A549 (cell line): ENCODE results near the gene AAMP. TPM values are rescaled to one million over a fixed set of nuclear protein-coding genes. Genes with fewer than 3 reads are reported as not detected.

Experiments used
- ATAC-seq, 2 experiments: fragments of 200-7000 bp in 1 of 2; fragments of >200 bp in 1 of 2; cut with Nextera tagmentation in 1 of 2; cut with Tn5 transposase in 1 of 2; 3 replicates each; pipeline versions ENCODE4 v1.8.0 to v1.9.1; 2018 to 2020; ENCODE audit warnings: mild to moderate bottlenecking in 1 of 2, moderate library complexity in 1 of 2
- CTCF ChIA-PET: fragments of 300-600 bp; sonication (Branson Sonifier 250); formaldehyde crosslinking; extraction: SDS; loops from one replicate; lab custom pipeline; 2021; ENCODE audit warnings: antibody characterized with exemption, inconsistent platforms; lab: Yijun Ruan, JAX
- POLR2A ChIA-PET: fragments of 350-600 bp; formaldehyde crosslinking; extraction: SDS; loops from one replicate; lab custom pipeline; 2021; ENCODE audit warnings: antibody characterized with exemption, inconsistent platforms; lab: Yijun Ruan, JAX
- DNase-seq, 2 experiments: peaks; one replicate each; pipeline versions ENCODE4 v3.0.0 to v3.0.0-alpha.2; 2011 to 2016; ENCODE audit warnings: low read depth in 1 of 2, low spot score in 1 of 2
- FAIRE-seq: peaks from 2 replicates; lab custom pipeline; 2011; peaks lifted over from hg19 to GRCh38; lab: Jason Lieb, UNC
- H3K27ac ChIP-seq, 2 experiments: fragments of >200 bp; sonication (Bioruptor Twin); formaldehyde crosslinking; 3 replicates each; pipeline ENCODE4 v1.5.1; 2016 to 2017
- H3K4me1 ChIP-seq: fragments of >200 bp; sonication (Bioruptor Twin); formaldehyde crosslinking; 3 replicates; pipeline ENCODE4 v1.6.1; 2016
- H3K4me2 ChIP-seq: fragments of >200 bp; sonication (Bioruptor Twin); formaldehyde crosslinking; 3 replicates; pipeline ENCODE4 v1.6.1; 2016
- H3K4me3 ChIP-seq: fragments of >200 bp; sonication (Bioruptor Twin); formaldehyde crosslinking; 3 replicates; pipeline ENCODE4 v1.5.1; 2016
- H3K9me3 ChIP-seq: fragments of >200 bp; sonication (Bioruptor Twin); formaldehyde crosslinking; 3 replicates; pipeline ENCODE4 v1.6.1; 2016
- BHLHE40 ChIP-seq: IDR thresholded peaks from 2 replicates; pipeline ENCODE4 v1.6.1; 2012; ENCODE audit warnings: low read depth, low read length, inconsistent platforms
- CBX8 ChIP-seq: fragments of 200-600 bp; sonication (generic); IDR thresholded peaks from 2 replicates; pipeline ENCODE4 v1.6.1; 2016
- CHD2 ChIP-seq: fragments of 150-350 bp; IDR thresholded peaks from 2 replicates; pipeline ENCODE4 v1.6.1; 2014; ENCODE audit warnings: low read length; ENCODE audit not compliant: partially characterized antibody
- CHD4 ChIP-seq: fragments of 200-600 bp; sonication (generic); IDR thresholded peaks from 2 replicates; pipeline ENCODE4 v1.6.1; 2016; ENCODE audit warnings: antibody characterized with exemption, mild to moderate bottlenecking, borderline replicate concordance
- EP300 ChIP-seq, 2 experiments: fragments of >200 bp; sonication (Bioruptor Twin); formaldehyde crosslinking; IDR thresholded peaks; 2 replicates in 1 of 2; 3 replicates in 1 of 2; pipeline ENCODE4 v1.6.1; 2016 to 2017
- ESRRA ChIP-seq: fragments of 150-350 bp; IDR thresholded peaks from 2 replicates; pipeline ENCODE4 v1.6.1; 2014; ENCODE audit warnings: mild to moderate bottlenecking, low read length, borderline replicate concordance
- FOSL2 ChIP-seq, 2 experiments: fragments of 450-650 bp in 1 of 2; fragments of >200 bp in 1 of 2; sonication (Bioruptor Twin) in 1 of 2; formaldehyde crosslinking; IDR thresholded peaks; 2 replicates each; pipeline versions ENCODE4 v1.5.0 to v1.6.1; 2016 to 2020; ENCODE audit warnings: mild to moderate bottlenecking in 1 of 2, moderate library complexity in 1 of 2
- FOXS1 ChIP-seq: fragments of 250-450 bp; sonication (Bioruptor Pico); IDR thresholded peaks from 2 replicates; pipeline ENCODE4 v1.5.0; 2020; ENCODE audit warnings: mild to moderate bottlenecking, moderate library complexity
- HEYL ChIP-seq: fragments of 250-450 bp; sonication (Bioruptor Pico); IDR thresholded peaks from 2 replicates; pipeline ENCODE4 v1.8.0; 2021; ENCODE audit warnings: mild to moderate bottlenecking, moderate library complexity
- HOXB13 ChIP-seq: fragments of 250-450 bp; sonication (Bioruptor Pico); IDR thresholded peaks from 2 replicates; pipeline ENCODE4 v1.5.0; 2020; ENCODE audit warnings: low read depth, mild to moderate bottlenecking, moderate library complexity
- JUNB ChIP-seq: fragments of >200 bp; sonication (Bioruptor Twin); formaldehyde crosslinking; IDR thresholded peaks from 2 replicates; pipeline ENCODE4 v1.6.1; 2016
- MAZ ChIP-seq: fragments of 150-350 bp; IDR thresholded peaks from 2 replicates; pipeline ENCODE4 v1.6.1; 2014; ENCODE audit warnings: antibody characterized with exemption, low read depth, low read length, borderline replicate concordance
- MYC ChIP-seq: IDR thresholded peaks from 2 replicates; pipeline ENCODE4 v1.6.1; 2012; ENCODE audit warnings: mild to moderate bottlenecking, inconsistent platforms, low read length, improper control_type of control experiment, borderline replicate concordance
- NPAS2 ChIP-seq: fragments of 250-450 bp; sonication (Bioruptor Pico); IDR thresholded peaks from 2 replicates; pipeline ENCODE4 v1.8.0; 2022; ENCODE audit warnings: mild to moderate bottlenecking, moderate library complexity, borderline replicate concordance
- NR3C1 ChIP-seq: fragments of >200 bp; sonication (Bioruptor Twin); formaldehyde crosslinking; IDR thresholded peaks from 3 replicates; pipeline ENCODE4 v1.6.1; 2017
- RAD21 ChIP-seq, 2 experiments: fragments of >200 bp in 1 of 2; sonication (Bioruptor Twin) in 1 of 2; formaldehyde crosslinking in 1 of 2; IDR thresholded peaks in 1 of 2; conservative IDR thresholded peaks in 1 of 2; 2 replicates in 1 of 2; 3 replicates in 1 of 2; pipeline ENCODE4 v1.6.1; 2012 to 2018; ENCODE audit warnings: inconsistent platforms in 1 of 2
- RCOR1 ChIP-seq: fragments of 150-350 bp; IDR thresholded peaks from 2 replicates; pipeline ENCODE4 v1.6.1; 2014; ENCODE audit warnings: antibody characterized with exemption, low read length, low read depth
- RNF2 ChIP-seq: fragments of 200-600 bp; sonication (generic); IDR thresholded peaks from 2 replicates; pipeline ENCODE4 v1.6.1; 2016; ENCODE audit warnings: low read depth, mild to moderate bottlenecking, antibody characterized with exemption, moderate library complexity, borderline replicate concordance
- TFCP2L1 ChIP-seq: fragments of 250-450 bp; sonication (Bioruptor Pico); IDR thresholded peaks from 2 replicates; pipeline ENCODE4 v1.5.0; 2021; ENCODE audit warnings: mild to moderate bottlenecking
- TP53 ChIP-seq: fragments of 250-450 bp; sonication (Bioruptor Pico); IDR thresholded peaks from 2 replicates; pipeline ENCODE4 v1.5.0; 2021; ENCODE audit warnings: mild to moderate bottlenecking, moderate library complexity
- whole genome bisulfite sequencing: methylation state at CpG from one replicate; pipeline ENCODE4 v1.1.6; 2017; ENCODE audit errors: missing lambda C conversion rate; 5-methylcytosine and 5-hydroxymethylcytosine counted together
- polyA plus RNA-seq, 4 experiments: library from polyadenylated mRNA; depleted of rRNA in 3 of 4; stranded (reverse); fragments of >200 nt; fragmentation: RNase III in 1 of 4; extraction: RNeasy Plus Mini Kit Qiagen cat#74134 plus additional on column Dnase treatment in 1 of 4; gene quantifications; 2 replicates in 3 of 4; 3 replicates in 1 of 4; pipeline ENCODE4 v1.2.3, GENCODE V29; 2011 to 2017
- TF ChIP-seq, protein P1 (sequence below): IDR thresholded peaks from 2 replicates; pipeline ENCODE4 v1.6.1; 2012
- TF ChIP-seq, protein P2 (sequence below): fragments of 450-650 bp; IDR thresholded peaks from 2 replicates; pipeline ENCODE4 v1.6.1; 2014; ENCODE audit warnings: antibody characterized with exemption
- TF ChIP-seq, protein P3 (sequence below): fragments of 200-600 bp; sonication (generic); IDR thresholded peaks from 2 replicates; pipeline ENCODE4 v1.6.1; 2016; ENCODE audit warnings: antibody characterized with exemption, mild to moderate bottlenecking, moderate library complexity
- TF ChIP-seq, protein P4 (sequence below): fragments of >200 bp; sonication (Bioruptor Twin); formaldehyde crosslinking; IDR thresholded peaks from 3 replicates; pipeline ENCODE4 v1.5.1; 2016
- TF ChIP-seq, protein P5 (sequence below): IDR thresholded peaks from 2 replicates; pipeline ENCODE4 v1.6.1; 2012

AAMP gene
- polyA plus RNA-seq, 2 of the 4 experiments (the other 2 are of a cell fraction), result 82.0 to 173 TPM

DNA sequence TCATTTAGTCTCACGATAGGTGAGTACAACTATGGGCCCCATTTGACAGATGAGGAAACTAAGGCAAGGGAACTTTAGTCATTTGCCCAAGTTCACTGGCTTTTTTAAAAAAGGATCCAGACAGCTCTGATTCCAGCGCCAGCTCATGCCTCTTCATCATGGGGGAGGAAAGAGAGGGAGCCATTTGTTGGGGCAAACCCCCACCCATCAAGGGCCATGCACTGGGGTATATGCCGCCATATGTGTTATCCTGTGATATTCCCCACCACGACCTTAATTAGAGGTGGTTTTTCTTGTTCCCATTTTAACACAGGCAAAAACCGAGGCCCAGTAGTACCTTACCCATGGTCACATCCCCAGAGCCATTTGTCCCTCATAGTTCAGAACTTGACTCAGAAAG, 9.8 kb downstream of the AAMP start:
- WGBS, result 78% methylated on average over 5 of the region's 5 CpGs
- H3K4me2 ChIP-seq, result no peak overlapping the region
- H3K27ac ChIP-seq, result no peak overlapping the region
- H3K4me3 ChIP-seq, result no peak overlapping the region
- H3K4me1 ChIP-seq, result no peaks in the 10 kb centered on the region; the same call in 2 of the 3 replicates
- no peak for TF ChIP-seq NR3C1
- no peak for TF ChIP-seq MAZ
- TF ChIP-seq MYC, result no peak
- TF ChIP-seq FOXS1 (CRISPR knock-in tag), result no peak
- TF ChIP-seq, protein P1, sequence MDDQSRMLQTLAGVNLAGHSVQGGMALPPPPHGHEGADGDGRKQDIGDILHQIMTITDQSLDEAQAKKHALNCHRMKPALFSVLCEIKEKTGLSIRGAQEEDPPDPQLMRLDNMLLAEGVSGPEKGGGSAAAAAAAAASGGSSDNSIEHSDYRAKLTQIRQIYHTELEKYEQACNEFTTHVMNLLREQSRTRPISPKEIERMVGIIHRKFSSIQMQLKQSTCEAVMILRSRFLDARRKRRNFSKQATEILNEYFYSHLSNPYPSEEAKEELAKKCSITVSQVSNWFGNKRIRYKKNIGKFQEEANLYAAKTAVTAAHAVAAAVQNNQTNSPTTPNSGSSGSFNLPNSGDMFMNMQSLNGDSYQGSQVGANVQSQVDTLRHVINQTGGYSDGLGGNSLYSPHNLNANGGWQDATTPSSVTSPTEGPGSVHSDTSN, result no peak
- TF ChIP-seq ESRRA, result no peak
- no peak for TF ChIP-seq CHD2
- TF ChIP-seq CHD4, result no peak
- no peak for TF ChIP-seq RNF2
- TF ChIP-seq CBX8, result no peak
- TF ChIP-seq HEYL, result no peak
- TF ChIP-seq BHLHE40, result no peak
- TF ChIP-seq, protein P2, sequence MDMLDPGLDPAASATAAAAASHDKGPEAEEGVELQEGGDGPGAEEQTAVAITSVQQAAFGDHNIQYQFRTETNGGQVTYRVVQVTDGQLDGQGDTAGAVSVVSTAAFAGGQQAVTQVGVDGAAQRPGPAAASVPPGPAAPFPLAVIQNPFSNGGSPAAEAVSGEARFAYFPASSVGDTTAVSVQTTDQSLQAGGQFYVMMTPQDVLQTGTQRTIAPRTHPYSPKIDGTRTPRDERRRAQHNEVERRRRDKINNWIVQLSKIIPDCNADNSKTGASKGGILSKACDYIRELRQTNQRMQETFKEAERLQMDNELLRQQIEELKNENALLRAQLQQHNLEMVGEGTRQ, result no peak
- no peak for TF ChIP-seq JUNB
- no peak for TF ChIP-seq RCOR1
- TF ChIP-seq EP300 (IDR thresholded peaks at IDR 0.05), result no peak
- TF ChIP-seq HOXB13 (CRISPR knock-in tag), result no peak
- TF ChIP-seq FOSL2 (IDR thresholded peaks at IDR 0.05), result no peak
- no peak for TF ChIP-seq FOSL2 (CRISPR knock-in tag; IDR thresholded peaks at IDR 0.05)
- TF ChIP-seq, protein P3, sequence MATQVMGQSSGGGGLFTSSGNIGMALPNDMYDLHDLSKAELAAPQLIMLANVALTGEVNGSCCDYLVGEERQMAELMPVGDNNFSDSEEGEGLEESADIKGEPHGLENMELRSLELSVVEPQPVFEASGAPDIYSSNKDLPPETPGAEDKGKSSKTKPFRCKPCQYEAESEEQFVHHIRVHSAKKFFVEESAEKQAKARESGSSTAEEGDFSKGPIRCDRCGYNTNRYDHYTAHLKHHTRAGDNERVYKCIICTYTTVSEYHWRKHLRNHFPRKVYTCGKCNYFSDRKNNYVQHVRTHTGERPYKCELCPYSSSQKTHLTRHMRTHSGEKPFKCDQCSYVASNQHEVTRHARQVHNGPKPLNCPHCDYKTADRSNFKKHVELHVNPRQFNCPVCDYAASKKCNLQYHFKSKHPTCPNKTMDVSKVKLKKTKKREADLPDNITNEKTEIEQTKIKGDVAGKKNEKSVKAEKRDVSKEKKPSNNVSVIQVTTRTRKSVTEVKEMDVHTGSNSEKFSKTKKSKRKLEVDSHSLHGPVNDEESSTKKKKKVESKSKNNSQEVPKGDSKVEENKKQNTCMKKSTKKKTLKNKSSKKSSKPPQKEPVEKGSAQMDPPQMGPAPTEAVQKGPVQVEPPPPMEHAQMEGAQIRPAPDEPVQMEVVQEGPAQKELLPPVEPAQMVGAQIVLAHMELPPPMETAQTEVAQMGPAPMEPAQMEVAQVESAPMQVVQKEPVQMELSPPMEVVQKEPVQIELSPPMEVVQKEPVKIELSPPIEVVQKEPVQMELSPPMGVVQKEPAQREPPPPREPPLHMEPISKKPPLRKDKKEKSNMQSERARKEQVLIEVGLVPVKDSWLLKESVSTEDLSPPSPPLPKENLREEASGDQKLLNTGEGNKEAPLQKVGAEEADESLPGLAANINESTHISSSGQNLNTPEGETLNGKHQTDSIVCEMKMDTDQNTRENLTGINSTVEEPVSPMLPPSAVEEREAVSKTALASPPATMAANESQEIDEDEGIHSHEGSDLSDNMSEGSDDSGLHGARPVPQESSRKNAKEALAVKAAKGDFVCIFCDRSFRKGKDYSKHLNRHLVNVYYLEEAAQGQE, result no peak
- no peaks in the 10 kb centered on the region for H3K9me3 ChIP-seq
- FAIRE-seq, result no peak
- ATAC-seq, result no peak
- ChIA-PET POLR2A (no interaction called here), CTCF (interaction anchor here (0.5 to 1.8 kb wide), 3 partner anchors 8 to 260 kb away, joined by 3 to 4 read pairs (median 3); partner anchors contain the start of gene CATIP)
- DNase-seq, result no peak

DNA sequence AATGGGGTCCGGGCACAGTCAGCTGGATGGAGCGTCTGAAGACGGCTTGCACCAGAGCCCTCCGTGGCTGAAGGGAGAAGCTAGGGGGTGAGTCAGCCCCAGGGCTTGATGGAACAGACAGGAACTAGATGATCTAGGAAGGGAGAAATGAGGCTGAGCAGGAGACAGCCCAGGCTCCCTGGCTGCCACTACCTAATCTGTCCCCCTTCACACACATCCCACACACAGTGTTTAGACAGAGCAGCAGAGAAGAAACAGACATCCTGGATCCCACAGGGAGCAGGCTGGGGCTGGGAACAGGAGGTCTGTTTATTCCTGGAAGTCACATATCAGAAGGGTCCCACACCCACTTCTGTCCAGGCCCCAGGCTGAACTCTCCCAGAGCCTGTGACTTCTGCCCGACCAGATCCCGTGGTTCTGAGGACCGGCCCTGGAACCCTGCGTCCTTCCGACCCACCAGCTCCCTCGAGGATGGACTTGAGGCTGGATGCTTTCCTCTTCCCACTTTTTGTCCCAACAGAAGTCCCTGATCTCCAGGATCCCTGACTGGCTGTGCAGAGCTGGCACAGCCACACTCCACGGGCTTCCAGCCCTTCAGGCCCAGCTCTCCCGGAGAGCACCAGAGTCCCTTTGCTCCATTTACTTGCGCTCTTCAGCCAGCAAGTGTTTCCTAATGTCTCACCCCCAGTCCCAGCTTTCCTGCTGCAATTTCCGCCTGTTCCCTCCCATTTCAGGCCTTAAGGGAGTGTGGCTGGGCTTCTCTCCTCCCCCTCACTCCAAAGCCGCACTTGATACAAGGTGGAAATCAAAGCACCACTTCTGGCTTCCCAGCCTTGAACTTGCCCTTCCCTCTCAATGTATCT, 10.6 kb downstream of the AAMP start:
- Histone ChIP-seq H3K4me3 (no peak overlapping the region), H3K4me1 (no peaks in the 10 kb centered on the region), H3K9me3 (no peaks in the 10 kb centered on the region), H3K4me2 (no peak overlapping the region), H3K27ac (no peak overlapping the region)
- CTCF ChIA-PET, result interaction anchor here (0.5 to 2.1 kb wide), 7 partner anchors 9 to 261 kb away, joined by 3 to 8 read pairs (median 4); partner anchors contain the start of gene CATIP
- DNase-seq (no peak), ATAC-seq (peak; percentile 15 to 35; a peak in 5 of 6 replicates), FAIRE-seq (no peak)
- WGBS, result 76% methylated on average over 15 of the region's 15 CpGs
- POLR2A ChIA-PET, result interaction anchor here (0.6 to 1.0 kb wide), 2 partner anchors 11 kb away, joined by 3 read pairs; partner anchors contain the start of genes AAMP and PNKD
- TF ChIP-seq JUNB (no peak), RAD21 (conservative IDR thresholded peaks at IDR 0.05 in 1 of 2, IDR thresholded peaks at IDR 0.05 in 1 of 2) (no peak), TFCP2L1 (CRISPR knock-in tag) (no peak), TP53 (CRISPR knock-in tag) (no peak), NPAS2 (CRISPR knock-in tag) (no peak)
- TF ChIP-seq, protein P4, sequence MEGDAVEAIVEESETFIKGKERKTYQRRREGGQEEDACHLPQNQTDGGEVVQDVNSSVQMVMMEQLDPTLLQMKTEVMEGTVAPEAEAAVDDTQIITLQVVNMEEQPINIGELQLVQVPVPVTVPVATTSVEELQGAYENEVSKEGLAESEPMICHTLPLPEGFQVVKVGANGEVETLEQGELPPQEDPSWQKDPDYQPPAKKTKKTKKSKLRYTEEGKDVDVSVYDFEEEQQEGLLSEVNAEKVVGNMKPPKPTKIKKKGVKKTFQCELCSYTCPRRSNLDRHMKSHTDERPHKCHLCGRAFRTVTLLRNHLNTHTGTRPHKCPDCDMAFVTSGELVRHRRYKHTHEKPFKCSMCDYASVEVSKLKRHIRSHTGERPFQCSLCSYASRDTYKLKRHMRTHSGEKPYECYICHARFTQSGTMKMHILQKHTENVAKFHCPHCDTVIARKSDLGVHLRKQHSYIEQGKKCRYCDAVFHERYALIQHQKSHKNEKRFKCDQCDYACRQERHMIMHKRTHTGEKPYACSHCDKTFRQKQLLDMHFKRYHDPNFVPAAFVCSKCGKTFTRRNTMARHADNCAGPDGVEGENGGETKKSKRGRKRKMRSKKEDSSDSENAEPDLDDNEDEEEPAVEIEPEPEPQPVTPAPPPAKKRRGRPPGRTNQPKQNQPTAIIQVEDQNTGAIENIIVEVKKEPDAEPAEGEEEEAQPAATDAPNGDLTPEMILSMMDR, result no peak
- TF ChIP-seq, protein P5, sequence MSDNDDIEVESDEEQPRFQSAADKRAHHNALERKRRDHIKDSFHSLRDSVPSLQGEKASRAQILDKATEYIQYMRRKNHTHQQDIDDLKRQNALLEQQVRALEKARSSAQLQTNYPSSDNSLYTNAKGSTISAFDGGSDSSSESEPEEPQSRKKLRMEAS, result no peak
